GM23338 (cell line): Measurements from ENCODE around the gene URAD.
A peak's percentile ranks its signal among the peaks of the same experiment; 100 is the strongest.

ENCODE experiments used
- CREB1 ChIP-seq: fragments of 250-450 bp; sonication (Bioruptor Pico); IDR thresholded peaks from 2 replicates; pipeline ENCODE4 v1.5.0; 2020; ENCODE audit warnings: low read depth, mild to moderate bottlenecking, moderate library complexity
- CTCF ChIP-seq, 2 experiments: fragments of 200-600 bp in 1 of 2; sonication (generic) in 1 of 2; conservative IDR thresholded peaks; 2 replicates each; pipeline versions ENCODE4 v1.5.1 to v1.6.1; 2016 to 2017; ENCODE audit warnings: antibody characterized with exemption in 2 of 2, low read depth in 2 of 2, mild to moderate bottlenecking in 2 of 2, moderate library complexity in 1 of 2
- ETS1 ChIP-seq: IDR thresholded peaks from 2 replicates; pipeline ENCODE4 v1.6.1; 2016; ENCODE audit warnings: antibody characterized with exemption
- EZH2 ChIP-seq: fragments of 200-600 bp; sonication (generic); IDR thresholded peaks from one replicate; pipeline ENCODE4 v1.8.0; 2017; ENCODE audit warnings: antibody characterized with exemption, mild to moderate bottlenecking, low read depth; ENCODE audit not compliant: unreplicated experiment
- EZH2phosphoT487 ChIP-seq: fragments of 200-600 bp; sonication (generic); IDR thresholded peaks from one replicate; pipeline ENCODE4 v1.8.1; 2018; ENCODE audit warnings: antibody characterized with exemption; ENCODE audit not compliant: unreplicated experiment
- JUNB ChIP-seq: IDR thresholded peaks from one replicate; pipeline ENCODE4 v1.6.1; 2016; ENCODE audit warnings: antibody characterized with exemption; ENCODE audit not compliant: unreplicated experiment
- NANOG ChIP-seq: IDR thresholded peaks from 2 replicates; pipeline ENCODE4 v1.6.1; 2016; ENCODE audit warnings: antibody characterized with exemption, borderline replicate concordance
- POLR2AphosphoS5 ChIP-seq: IDR thresholded peaks from 2 replicates; pipeline ENCODE4 v1.6.1; 2016; ENCODE audit warnings: antibody characterized with exemption, low read depth
- ZNF114 ChIP-seq: fragments of 250-450 bp; sonication (Bioruptor Pico); IDR thresholded peaks from 2 replicates; pipeline ENCODE4 v1.5.0; 2020; ENCODE audit warnings: mild to moderate bottlenecking, moderate library complexity
- TF ChIP-seq, protein P1 (sequence below): IDR thresholded peaks from one replicate; pipeline ENCODE4 v1.6.1; 2018; ENCODE audit warnings: antibody characterized with exemption; ENCODE audit not compliant: unreplicated experiment
- TF ChIP-seq, protein P2 (sequence below): fragments of 250-450 bp; sonication (Bioruptor Pico); IDR thresholded peaks from 2 replicates; pipeline ENCODE4 v1.5.0; 2020; ENCODE audit warnings: mild to moderate bottlenecking, moderate library complexity

DNA sequence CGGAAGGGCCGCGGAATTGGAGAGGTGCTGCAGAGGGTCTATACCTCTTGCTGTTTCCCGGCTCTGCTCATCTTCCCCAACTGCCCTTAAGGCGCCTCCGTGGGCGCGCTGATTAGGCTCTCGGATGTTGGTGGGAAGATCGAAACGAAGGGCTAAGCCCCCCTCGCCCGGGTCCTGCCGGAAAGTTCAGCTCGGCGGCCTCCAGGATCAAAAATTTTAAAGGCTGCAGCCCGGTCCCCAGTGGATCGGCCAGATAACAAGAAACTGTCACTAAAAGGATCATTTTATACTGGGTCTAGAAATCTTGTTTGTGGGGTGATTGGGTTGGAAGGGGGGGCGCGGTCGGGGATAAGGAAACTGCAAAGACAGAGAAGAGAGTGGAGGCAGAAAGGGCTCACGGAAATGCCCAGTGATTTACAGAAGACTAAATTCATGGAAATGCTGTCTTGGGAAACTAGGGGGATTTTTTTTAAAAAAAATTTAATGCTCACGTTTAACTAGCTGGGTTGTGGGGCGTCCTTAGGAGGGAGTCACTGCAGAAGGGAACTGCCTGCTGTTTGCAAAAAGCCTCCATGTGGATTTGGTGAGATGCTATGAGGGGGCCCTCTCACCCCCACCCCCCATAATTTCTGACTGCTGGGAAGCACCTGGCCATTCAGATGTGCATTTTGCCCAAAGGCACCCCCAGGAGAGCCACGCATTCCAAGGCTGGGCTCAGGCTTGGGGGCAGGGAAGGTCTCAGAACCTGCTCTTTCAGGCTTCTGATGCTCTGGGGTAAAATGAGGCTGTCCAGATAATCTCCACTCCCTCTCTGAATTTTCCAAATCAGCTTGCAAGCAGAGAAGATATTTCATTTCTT lies 27.0 kb downstream of the URAD start:
- no peak for TF ChIP-seq CTCF (conservative IDR thresholded peaks at IDR 0.05; ENCODE audit: low read depth in 2 of 2)
- TF ChIP-seq EZH2 = peak; percentile 85
- TF ChIP-seq NANOG = peak; percentile 50; the same call in 1 of the 2 replicates
- no peak for TF ChIP-seq POLR2AphosphoS5
- TF ChIP-seq ETS1 = no peak
- TF ChIP-seq EZH2phosphoT487 = peak; percentile 38
- TF ChIP-seq, protein P1, sequence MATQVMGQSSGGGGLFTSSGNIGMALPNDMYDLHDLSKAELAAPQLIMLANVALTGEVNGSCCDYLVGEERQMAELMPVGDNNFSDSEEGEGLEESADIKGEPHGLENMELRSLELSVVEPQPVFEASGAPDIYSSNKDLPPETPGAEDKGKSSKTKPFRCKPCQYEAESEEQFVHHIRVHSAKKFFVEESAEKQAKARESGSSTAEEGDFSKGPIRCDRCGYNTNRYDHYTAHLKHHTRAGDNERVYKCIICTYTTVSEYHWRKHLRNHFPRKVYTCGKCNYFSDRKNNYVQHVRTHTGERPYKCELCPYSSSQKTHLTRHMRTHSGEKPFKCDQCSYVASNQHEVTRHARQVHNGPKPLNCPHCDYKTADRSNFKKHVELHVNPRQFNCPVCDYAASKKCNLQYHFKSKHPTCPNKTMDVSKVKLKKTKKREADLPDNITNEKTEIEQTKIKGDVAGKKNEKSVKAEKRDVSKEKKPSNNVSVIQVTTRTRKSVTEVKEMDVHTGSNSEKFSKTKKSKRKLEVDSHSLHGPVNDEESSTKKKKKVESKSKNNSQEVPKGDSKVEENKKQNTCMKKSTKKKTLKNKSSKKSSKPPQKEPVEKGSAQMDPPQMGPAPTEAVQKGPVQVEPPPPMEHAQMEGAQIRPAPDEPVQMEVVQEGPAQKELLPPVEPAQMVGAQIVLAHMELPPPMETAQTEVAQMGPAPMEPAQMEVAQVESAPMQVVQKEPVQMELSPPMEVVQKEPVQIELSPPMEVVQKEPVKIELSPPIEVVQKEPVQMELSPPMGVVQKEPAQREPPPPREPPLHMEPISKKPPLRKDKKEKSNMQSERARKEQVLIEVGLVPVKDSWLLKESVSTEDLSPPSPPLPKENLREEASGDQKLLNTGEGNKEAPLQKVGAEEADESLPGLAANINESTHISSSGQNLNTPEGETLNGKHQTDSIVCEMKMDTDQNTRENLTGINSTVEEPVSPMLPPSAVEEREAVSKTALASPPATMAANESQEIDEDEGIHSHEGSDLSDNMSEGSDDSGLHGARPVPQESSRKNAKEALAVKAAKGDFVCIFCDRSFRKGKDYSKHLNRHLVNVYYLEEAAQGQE = no peak
- TF ChIP-seq, protein P2, sequence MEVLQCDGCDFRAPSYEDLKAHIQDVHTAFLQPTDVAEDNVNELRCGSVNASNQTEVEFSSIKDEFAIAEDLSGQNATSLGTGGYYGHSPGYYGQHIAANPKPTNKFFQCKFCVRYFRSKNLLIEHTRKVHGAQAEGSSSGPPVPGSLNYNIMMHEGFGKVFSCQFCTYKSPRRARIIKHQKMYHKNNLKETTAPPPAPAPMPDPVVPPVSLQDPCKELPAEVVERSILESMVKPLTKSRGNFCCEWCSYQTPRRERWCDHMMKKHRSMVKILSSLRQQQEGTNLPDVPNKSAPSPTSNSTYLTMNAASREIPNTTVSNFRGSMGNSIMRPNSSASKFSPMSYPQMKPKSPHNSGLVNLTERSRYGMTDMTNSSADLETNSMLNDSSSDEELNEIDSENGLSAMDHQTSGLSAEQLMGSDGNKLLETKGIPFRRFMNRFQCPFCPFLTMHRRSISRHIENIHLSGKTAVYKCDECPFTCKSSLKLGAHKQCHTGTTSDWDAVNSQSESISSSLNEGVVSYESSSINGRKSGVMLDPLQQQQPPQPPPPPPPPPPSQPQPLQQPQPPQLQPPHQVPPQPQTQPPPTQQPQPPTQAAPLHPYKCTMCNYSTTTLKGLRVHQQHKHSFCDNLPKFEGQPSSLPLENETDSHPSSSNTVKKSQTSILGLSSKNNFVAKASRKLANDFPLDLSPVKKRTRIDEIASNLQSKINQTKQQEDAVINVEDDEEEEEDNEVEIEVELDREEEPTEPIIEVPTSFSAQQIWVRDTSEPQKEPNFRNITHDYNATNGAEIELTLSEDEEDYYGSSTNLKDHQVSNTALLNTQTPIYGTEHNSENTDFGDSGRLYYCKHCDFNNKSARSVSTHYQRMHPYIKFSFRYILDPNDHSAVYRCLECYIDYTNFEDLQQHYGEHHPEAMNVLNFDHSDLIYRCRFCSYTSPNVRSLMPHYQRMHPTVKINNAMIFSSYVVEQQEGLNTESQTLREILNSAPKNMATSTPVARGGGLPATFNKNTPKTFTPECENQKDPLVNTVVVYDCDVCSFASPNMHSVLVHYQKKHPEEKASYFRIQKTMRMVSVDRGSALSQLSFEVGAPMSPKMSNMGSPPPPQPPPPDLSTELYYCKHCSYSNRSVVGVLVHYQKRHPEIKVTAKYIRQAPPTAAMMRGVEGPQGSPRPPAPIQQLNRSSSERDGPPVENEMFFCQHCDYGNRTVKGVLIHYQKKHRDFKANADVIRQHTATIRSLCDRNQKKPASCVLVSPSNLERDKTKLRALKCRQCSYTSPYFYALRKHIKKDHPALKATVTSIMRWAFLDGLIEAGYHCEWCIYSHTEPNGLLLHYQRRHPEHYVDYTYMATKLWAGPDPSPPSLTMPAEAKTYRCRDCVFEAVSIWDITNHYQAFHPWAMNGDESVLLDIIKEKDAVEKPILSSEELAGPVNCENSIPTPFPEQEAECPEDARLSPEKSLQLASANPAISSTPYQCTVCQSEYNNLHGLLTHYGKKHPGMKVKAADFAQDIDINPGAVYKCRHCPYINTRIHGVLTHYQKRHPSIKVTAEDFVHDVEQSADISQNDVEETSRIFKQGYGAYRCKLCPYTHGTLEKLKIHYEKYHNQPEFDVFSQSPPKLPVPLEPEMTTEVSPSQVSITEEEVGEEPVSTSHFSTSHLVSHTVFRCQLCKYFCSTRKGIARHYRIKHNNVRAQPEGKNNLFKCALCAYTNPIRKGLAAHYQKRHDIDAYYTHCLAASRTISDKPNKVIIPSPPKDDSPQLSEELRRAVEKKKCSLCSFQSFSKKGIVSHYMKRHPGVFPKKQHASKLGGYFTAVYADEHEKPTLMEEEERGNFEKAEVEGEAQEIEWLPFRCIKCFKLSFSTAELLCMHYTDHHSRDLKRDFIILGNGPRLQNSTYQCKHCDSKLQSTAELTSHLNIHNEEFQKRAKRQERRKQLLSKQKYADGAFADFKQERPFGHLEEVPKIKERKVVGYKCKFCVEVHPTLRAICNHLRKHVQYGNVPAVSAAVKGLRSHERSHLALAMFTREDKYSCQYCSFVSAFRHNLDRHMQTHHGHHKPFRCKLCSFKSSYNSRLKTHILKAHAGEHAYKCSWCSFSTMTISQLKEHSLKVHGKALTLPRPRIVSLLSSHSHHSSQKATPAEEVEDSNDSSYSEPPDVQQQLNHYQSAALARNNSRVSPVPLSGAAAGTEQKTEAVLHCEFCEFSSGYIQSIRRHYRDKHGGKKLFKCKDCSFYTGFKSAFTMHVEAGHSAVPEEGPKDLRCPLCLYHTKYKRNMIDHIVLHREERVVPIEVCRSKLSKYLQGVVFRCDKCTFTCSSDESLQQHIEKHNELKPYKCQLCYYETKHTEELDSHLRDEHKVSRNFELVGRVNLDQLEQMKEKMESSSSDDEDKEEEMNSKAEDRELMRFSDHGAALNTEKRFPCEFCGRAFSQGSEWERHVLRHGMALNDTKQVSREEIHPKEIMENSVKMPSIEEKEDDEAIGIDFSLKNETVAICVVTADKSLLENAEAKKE (CRISPR knock-in tag) = no peak
- no peak for TF ChIP-seq JUNB
- TF ChIP-seq ZNF114 = no peak
- TF ChIP-seq CREB1 = no peak
